IPS-NIHi11 (cell line): ENCODE results near the gene YPEL4.

ENCODE experiments used
- DNase-seq: peaks from one replicate; pipeline ENCODE4 v3.0.0; 2012; ENCODE audit warnings: mixed read lengths, low spot score

YPEL4 gene

GRCh38 chr11:57650739-57651090, 1.0 kb upstream of the YPEL4 start:
- no peak for DNase-seq

DNA sequence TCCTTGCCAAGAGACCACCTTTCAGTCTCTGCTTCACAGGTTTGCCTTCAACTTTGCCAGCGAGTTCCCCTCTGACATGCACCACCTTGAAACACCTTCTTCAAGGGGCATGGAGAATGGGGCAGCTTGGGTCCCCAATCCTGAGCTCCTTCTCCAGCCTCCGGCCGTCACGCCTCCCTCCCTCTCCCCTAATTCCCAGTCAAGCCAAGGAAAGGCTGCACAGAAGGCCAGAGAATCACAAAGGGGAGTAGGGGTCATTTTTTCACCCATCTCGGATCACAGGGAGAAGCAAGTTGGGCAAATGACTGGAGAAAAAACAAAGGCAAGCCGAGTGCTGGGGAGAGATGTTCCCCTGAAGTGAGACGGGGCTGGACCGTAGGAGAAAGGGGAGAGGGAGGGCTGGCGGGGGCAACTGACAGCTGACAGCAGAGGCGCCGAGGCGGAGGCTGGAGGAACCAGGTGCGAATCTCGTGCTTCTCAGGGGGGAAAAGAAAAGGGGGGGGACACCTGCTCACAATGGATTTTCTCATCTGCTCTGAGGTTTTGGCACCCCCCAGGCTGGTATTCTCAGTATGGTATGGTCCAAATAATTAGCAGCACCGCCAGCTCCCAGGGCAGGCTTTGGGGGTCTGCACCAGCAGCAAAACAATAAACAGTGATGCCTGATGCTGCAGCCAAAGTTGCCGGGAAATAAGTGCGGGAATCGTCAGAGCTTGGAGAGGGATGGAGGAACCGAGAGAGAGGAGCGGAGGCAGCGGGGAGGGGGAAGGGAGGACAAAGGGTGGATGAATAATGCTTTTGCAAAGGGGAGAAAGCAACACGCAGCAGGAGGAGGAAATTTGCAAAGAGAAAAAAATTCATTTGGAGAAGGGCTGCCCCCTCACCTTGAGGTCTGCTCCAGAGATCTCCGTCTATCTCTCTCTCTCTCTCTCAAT, 644 bp downstream of the YPEL4 start:
- DNase-seq: no peak

GRCh38 chr11:57647960-57648800, 1.5 kb downstream of the YPEL4 start:
- DNase-seq: no peak

GRCh38 chr11:57647372-57647771, 2.3 kb downstream of the YPEL4 start:
- no peak for DNase-seq

DNA sequence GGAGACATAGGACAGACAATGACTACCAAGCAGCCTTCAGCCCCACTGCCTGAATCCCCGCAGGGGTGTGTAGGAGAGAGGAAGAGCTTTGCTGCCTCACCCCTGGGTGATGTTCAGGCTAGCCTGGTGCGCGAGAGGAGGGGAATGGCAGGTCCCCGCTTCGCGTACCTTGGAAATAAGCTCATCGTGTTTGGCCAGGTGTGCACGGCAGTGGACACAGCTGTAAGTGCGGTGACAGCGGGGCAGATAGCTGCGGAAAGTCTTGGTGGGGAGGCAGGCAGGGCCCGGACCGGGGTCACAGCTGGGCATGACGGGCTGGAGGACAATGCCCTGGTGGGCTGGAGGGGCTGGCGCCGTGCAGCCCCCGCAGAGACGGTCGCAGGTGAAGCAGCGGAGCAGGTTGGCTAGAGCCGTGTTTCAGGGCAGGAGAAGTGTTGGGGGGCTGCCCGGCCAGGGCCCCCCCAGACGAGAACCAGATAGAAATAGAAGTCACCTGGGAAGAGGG, 2.9 kb downstream of the YPEL4 start:
- DNase-seq: peak; percentile 27

- DNase-seq: no peak
These were observed 3.4 kb downstream of the YPEL4 start for GRCh38 chr11:57646194-57646798.

- DNase-seq: no peak
These were observed 4.0 kb downstream of the YPEL4 start for GRCh38 chr11:57645689-57646085.

DNA sequence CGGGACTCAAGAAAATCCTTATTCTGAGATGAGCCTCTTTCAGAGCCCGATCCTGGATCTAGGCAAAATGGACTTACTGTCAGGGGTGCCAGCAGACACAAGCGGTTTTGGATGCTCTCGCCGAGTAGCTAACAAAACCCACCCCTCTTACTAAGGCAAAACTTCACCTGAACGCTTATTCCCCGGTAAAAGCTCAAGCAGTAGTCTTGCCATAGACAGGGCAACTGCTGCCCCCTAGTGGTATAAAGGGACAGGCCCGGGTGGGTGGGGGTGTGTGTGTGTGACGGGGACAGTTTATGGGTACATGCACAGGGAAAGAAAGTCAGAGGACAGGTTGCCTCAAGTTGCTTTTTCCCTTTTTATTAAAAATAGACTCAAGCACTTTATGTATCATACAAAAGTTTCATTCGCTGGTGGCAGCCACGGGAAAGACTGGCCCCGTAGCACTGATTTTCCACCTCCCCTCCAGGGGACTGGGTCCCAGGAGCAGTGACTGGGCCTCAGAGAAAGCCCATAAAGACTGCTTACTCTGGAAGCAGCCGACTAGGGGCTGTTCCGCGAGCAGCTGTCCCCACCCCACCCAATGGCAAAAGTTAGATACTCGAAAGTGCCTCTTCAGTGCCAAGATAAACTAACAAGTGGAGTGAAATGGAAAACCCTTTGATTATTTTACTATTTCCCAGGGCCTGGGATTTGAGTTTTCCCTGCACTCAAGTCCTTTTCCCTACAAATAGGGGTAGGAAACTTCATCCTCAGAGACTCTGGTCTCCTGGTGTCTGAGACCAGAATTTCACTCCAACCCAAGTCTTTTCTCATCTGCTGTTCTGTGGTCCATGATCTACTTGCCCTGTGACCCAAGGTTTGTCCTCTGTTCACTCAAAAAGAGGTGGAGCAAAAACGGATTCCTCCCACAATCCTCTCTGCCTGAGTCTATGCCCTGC, 4.7 kb downstream of the YPEL4 start:
- DNase-seq: peak; percentile 52

DNA sequence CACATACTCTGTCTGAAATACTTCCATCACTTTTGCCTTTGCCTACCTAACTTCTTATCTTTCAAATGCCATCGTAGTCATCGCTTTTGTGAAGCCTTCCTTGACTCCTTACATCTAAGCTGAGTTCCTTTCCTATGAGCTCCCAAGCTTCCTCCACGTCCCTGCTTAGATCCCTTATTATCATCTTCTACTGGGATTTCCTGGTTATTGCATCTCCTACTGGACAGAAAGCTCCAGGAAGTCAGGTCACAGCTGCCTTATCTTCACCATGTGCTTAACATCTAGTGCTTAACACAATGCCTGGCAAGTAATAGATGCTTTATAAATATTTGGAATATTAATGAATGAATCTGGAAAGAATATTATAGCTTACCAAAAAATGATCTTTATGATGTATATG, 5.9 kb downstream of the YPEL4 start:
- no peak for DNase-seq

- DNase-seq: no peak
These were observed 8.5 kb downstream of the YPEL4 start for GRCh38 chr11:57641011-57641807.

- no peak for DNase-seq
These were observed 9.5 kb downstream of the YPEL4 start for GRCh38 chr11:57640068-57640800.

- peak; percentile 81 for DNase-seq
These were observed 10.2 kb downstream of the YPEL4 start for GRCh38 chr11:57639321-57640067.

- DNase-seq: no peak
These were observed 10.8 kb downstream of the YPEL4 start for GRCh38 chr11:57638811-57639320.

DNA sequence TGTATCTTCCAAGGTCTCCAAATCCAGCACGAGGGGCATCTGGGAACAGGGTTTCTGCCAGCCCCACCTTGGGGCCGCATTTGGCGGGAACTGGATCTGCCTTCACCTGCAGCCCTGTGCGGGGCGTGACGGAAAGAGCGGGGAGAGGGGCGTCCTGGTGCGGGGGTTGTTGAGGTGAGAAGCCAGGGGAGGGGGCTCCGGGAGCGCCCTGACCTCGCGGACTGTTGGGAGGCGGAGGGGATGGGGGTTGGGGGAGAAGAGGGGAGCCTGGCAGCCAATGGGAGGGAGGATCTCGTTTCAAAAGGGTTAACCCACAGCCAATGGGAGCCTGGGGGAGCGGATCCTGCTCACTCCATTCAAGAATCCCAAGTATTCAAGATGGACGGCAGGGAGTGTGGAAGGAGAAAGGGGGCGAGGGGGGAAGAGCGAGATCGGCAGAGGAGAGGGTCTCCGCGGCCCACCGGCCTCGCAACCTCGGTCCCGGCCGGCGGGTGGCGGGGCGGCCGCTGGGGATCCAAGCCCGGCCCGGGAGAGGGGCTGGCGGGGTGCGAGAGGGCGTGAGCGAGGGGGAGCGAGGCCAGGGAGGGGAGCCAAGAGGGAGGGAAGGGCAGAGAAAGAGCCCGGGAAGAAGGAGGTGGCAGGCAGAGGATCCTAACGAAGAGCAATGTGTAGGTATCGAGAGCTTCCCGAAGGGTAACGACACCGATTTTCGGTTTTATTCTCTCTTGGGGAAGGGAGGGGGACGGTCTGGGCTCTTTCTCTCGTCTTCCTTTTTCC, 11.5 kb downstream of the YPEL4 start:
- peak; percentile 97 for DNase-seq

DNA sequence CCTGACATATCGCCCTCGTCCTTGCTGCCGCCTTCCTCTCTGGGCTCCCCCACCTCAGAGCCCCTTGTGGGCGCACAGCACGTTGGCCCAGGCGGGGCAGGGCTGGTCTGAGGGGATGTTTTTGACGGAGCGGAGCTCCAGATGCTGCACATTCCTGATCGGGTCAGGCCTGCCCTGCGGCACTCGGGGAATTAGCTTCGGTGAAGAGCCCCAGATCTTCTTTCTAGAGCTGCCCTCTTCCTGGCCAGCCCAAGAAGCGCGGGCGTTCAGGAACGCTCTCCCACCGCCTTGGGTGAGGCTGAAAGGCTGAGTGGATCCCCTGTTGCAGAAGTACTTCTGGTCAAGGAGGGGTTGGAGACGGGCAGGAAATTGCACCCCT, 12.1 kb downstream of the YPEL4 start:
- DNase-seq: peak; percentile 67

- no peak for DNase-seq
These were observed 14.5 kb downstream of the YPEL4 start for GRCh38 chr11:57635246-57635645.

DNA sequence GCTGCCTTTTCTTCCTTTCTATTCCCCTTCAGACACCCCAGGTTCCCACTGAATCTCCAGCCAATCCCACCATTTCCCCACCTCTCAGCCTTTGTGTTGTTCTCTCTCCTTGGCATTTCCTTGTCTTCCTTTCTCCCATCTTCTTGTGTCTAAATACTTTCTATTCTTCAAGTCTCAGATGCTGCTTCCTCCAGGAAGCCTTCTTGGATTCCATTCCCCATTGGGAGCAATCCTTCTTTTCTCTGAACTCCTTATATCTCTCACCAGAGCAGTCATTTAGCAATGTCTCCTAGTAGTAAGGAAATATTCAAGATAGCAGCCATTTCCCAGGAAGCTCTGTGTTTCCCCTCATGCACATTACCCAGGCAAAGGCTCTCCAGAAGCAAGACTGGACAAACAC, 15.4 kb downstream of the YPEL4 start:
- DNase-seq: no peak
